ENCODE data around the gene BICDL2. TPM values are rescaled to one million over a fixed set of nuclear protein-coding genes. Genes with fewer than 3 reads are reported as not detected.
"Not testable (repeated sequence)": the region's sequence is repeated elsewhere in the genome, so short reads cannot be mapped to it uniquely, and the experiment has no call there.

Gene BICDL2
- total and polyA plus RNA-seq, 5 experiments from 2014 or later: not detected

DNA sequence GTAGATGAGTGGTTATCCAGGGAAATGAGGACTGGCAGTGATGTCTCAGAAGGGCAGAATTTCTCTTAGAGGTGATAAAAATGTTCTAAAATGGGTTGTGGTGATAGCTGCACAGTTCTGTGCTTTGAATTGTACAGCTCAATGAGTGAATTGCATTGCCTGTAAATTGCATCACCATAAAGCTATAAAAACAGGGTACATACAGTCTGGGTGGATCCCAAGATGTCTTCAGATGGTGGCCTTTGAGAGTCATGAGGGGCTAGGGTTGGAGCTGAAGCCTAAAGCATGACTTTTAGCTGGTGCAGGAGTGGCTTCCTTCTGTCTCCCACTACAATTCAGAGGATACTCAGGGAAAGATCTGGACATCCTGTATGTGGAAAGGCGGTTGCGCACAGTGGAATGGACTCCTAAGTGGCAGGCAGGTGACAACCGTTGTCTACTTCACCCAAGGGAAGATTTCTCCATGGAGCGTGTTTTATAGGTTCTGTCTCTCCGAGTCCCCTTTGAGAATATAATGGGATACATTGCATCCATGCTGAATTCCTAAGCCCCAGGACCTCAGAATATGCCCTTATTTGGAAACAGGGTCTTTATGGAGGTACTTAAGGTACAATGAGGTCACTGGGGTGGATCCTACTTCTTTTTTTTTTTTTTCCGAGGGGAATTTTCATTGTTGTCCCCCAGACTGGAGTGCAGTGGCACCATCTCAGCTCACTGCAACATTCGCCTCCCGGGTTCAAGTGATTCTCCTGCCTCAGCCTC lies 27.1 kb upstream of the BICDL2 start:
- POLR2A ChIA-PET: interaction anchor here (0.6 to 17.1 kb wide), 12 partner anchors 8 to 97 kb away, joined by 3 to 278 read pairs (median 9); partner anchors contain the start of genes MMP25, ZNF213 and ZSCAN10
- peaks cover 26 to 65% (median 57%) of the 10 kb centered on the region in 4 donors for H3K4me1 Mint-ChIP-seq
- H3K9me3 Mint-ChIP-seq: no peaks in the 10 kb centered on the region
- ATAC-seq (no peak), DNase-seq (no peak)
- H3K4me3 Mint-ChIP-seq: peak overlapping the region; percentile 62 to 100 (median 99)
- no peaks in the 10 kb centered on the region for H3K27me3 Mint-ChIP-seq
- H3K27ac Mint-ChIP-seq: peak overlapping the region; percentile 94 to 100 (median 98)
- H3K36me3 Mint-ChIP-seq: peaks cover 7 to 21% (median 9%) of the 10 kb centered on the region in 3 donors

DNA sequence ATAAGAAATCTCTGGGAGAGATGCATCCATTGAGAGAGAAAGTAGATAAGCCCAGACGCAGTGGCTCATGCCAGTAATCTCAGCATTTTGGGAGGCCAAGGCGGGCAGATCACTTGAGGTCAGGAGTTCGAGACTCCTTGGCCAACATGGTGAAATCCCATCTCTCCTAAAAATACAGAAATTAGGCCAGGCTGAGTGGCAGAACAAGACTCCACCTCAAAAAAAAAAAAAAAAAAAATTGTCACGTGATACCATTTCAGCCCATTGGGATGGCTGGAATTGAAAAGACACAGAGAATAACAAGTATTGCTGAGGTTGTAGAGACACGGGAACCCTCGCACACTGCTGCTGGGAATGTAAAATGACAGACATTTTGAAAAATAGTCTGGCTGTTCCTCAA lies 25.8 kb upstream of the BICDL2 start:
- POLR2A ChIA-PET: interaction anchor here (0.7 to 17.1 kb wide), 5 partner anchors 9 to 1291 kb away, joined by 3 to 278 read pairs (median 155); partner anchors contain the start of genes ZNF213 and ZSCAN10
- Mint-ChIP-seq H3K4me1 (peaks cover 21 to 60% (median 48%) of the 10 kb centered on the region in 4 donors), H3K27ac (peak overlapping the region in 7 of 10 donors; percentile 7 to 100 (median 91)), H3K4me3 (no peak overlapping the region), H3K9me3 (no peaks in the 10 kb centered on the region), H3K36me3 (peaks cover 7 to 10% (median 9%) of the 10 kb centered on the region in 3 donors), H3K27me3 (no peaks in the 10 kb centered on the region)
- ATAC-seq: no peak
- no peak for DNase-seq

DNA sequence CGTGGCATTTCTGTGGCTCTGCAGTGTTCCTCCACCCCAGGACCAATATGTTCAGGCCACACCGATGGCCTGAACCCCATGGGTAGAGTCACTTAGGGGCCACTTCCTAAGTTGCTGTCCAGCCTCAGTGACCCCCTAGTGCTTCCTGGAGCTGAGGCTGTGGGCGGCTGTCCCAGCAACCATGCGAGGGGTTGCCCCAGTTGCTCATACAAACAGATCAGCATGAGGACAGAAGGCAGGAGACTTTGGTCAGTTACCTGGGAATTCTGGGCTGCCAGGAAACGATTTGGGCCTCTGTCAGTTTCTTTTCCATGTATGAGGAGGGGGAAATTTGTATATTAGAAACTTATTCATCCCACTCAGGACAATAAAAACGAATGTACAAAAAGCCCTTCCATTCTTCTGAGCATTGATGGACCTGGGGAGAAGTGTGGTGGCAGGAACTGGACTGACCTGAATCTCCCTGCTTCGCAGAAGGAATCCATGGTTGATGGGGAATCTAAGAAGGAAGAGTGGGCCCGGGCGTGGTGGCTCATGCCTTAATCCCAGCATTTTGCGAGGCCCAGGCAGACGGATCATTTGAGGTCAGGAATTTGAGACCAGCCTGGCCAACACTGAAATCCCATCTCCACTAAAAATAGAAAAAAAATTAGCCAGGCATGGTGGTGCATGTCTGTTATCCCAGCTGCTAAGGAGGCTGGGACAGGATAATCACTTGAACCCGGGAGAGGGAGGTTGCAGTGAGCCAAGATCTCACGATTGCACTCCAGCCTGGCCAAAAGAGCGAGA lies 23.8 kb upstream of the BICDL2 start:
- DNase-seq: no peak
- H3K9me3 Mint-ChIP-seq: no peaks in the 10 kb centered on the region
- peak overlapping the region in 9 of 10 donors; percentile 52 to 95 (median 92) for H3K27ac Mint-ChIP-seq
- H3K4me3 Mint-ChIP-seq: peak overlapping the region; percentile 82 to 92 (median 84)
- no peak for ATAC-seq
- no peaks in the 10 kb centered on the region for H3K27me3 Mint-ChIP-seq
- POLR2A ChIA-PET: interaction anchor here (0.7 to 15.7 kb wide), 15 partner anchors 8 to 106 kb away, joined by 3 to 278 read pairs (median 8); partner anchors contain the start of genes MMP25, ZNF213 and ZSCAN10
- H3K36me3 Mint-ChIP-seq: peaks cover under 1 to 5% (median under 1%) of the 10 kb centered on the region in 3 donors
- peaks cover 18 to 64% (median 52%) of the 10 kb centered on the region in 4 donors for H3K4me1 Mint-ChIP-seq

DNA sequence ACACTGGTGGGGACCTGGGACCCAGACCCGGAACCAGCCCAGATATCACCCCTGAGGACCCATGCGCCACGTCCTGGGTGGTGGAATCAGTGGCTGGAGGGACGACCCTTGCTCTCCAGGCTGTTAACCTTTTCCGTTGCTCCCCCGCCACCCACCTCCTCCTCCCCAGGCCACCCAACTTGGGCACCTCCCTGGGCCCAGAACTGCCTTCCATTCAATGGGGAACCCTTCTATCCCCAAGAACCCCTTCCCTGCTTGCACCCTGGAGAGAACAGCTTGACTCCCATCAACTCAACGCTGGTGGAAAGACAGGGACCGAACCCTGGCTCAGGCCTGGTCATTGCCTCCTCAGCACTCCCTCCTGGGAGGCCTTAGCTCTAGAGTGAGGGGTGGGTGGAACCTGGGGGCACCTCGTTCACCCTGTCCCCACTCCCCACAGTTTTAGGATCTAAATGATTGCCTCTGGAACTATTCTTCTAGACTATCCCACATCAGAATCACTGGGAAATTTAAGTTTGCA lies 23.0 kb upstream of the BICDL2 start:
- DNase-seq (no peak), ATAC-seq (no peak)
- Mint-ChIP-seq H3K4me3 (peak overlapping the region; percentile 82 to 92 (median 84)), H3K27ac (peak overlapping the region; percentile 84 to 95 (median 92)), H3K9me3 (no peaks in the 10 kb centered on the region), H3K27me3 (no peaks in the 10 kb centered on the region), H3K4me1 (peaks cover 20 to 64% (median 53%) of the 10 kb centered on the region in 4 donors), H3K36me3 (peaks cover 0 to 6% (median 0%) of the 10 kb centered on the region in 3 donors)
- POLR2A ChIA-PET: interaction anchor here (0.6 to 15.7 kb wide), 20 partner anchors 9 to 400 kb away, joined by 3 to 278 read pairs (median 6); partner anchors contain the start of genes MMP25, ZNF213 and ZSCAN10

DNA sequence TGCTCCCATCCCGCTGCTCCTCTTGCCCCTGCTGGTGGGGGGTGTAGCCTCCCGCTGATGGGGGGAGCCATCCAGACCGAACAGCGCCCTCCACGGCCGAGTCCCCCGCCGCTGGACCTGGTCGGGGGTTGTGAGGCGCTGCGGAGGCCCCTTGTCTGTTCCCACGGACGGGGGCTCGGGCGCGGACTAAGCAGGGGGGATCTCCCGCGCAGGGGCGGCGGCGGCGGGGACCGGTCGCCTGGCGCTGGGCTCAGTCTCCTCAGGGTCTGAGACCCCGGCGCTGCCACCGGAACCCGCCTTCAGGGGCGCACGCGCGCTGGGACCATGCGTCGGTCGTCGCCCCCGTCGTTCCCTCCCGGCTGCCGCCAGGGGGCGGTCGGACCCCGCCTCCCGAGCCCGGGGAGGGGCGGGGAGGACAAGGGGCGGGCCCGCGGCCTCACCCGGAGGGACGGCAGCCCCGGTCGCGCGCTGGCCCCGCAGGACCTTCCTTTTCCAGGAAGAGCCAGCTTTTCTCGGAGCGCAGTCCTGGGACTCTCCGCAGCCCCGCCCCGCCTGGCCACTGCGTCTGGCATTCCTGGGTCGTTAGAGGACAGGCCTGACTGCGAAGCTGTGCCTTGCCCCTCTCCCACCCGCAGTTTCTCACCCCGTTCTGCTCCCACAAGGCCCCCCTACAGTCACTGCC lies 22.4 kb upstream of the BICDL2 start:
- ATAC-seq: peak; percentile 90
- POLR2A ChIA-PET: interaction anchor here (0.6 to 15.7 kb wide), 28 partner anchors 10 to 1214 kb away, joined by 3 to 278 read pairs (median 6); partner anchors contain the start of genes MMP25, TFAP4, ZNF213 and ZNF263

DNA sequence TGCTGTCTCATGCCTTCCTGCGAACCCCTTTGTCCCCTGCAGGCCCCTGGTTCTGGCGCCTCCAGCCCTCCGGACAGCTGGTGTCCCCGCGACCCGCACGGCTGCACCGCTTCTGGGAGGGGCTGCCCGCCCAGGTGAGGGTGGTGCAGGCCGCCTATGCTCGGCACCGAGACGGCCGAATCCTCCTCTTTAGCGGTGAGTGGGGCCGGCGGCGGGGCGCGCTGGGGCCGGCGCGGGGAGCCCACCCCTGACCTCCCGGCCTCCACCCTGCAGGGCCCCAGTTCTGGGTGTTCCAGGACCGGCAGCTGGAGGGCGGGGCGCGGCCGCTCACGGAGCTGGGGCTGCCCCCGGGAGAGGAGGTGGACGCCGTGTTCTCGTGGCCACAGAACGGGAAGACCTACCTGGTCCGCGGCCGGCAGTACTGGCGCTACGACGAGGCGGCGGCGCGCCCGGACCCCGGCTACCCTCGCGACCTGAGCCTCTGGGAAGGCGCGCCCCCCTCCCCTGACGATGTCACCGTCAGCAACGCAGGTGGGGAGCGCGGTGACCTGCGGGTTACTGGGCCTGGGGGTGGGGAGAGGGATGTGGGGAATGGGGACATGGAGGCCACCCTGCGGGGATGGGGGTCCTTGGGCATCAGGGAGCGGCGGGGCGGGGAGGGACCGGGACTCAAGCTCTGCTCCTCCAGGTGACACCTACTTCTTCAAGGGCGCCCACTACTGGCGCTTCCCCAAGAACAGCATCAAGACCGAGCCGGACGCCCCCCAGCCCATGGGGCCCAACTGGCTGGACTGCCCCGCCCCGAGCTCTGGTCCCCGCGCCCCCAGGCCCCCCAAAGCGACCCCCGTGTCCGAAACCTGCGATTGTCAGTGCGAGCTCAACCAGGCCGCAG lies 21.6 kb upstream of the BICDL2 start:
- Mint-ChIP-seq H3K27ac (peak overlapping the region in 9 of 10 donors; percentile 71 to 94 (median 87)), H3K36me3 (peaks cover 0 to 16% (median 0%) of the 10 kb centered on the region in 3 donors), H3K9me3 (no peaks in the 10 kb centered on the region), H3K4me3 (peak overlapping the region; percentile 82 to 95 (median 87)), H3K4me1 (peaks cover 26 to 64% (median 55%) of the 10 kb centered on the region in 4 donors), H3K27me3 (no peaks in the 10 kb centered on the region)
- POLR2A ChIA-PET: interaction anchor here (0.5 to 15.7 kb wide), 26 partner anchors 10 to 1215 kb away, joined by 3 to 278 read pairs (median 6); partner anchors contain the start of genes HCFC1R1, MMP25, TFAP4 and ZNF213
- DNase-seq (peak in 5 of 10 donors; percentile 39 to 75 (median 46)), ATAC-seq (peak; percentile 43 to 61)

More for the DNA sequence above, 22.4 kb upstream of the BICDL2 start:
- no peaks in the 10 kb centered on the region for H3K27me3 Mint-ChIP-seq
- peak; percentile 75 to 93 (median 90) for DNase-seq
- no peaks in the 10 kb centered on the region for H3K9me3 Mint-ChIP-seq
- H3K4me1 Mint-ChIP-seq: peaks cover 23 to 64% (median 55%) of the 10 kb centered on the region in 4 donors
- H3K27ac Mint-ChIP-seq: peak overlapping the region; percentile 84 to 95 (median 92)
- H3K36me3 Mint-ChIP-seq: peaks cover 0 to 10% (median 0%) of the 10 kb centered on the region in 3 donors
- H3K4me3 Mint-ChIP-seq: peak overlapping the region; percentile 83 to 95 (median 88)

DNA sequence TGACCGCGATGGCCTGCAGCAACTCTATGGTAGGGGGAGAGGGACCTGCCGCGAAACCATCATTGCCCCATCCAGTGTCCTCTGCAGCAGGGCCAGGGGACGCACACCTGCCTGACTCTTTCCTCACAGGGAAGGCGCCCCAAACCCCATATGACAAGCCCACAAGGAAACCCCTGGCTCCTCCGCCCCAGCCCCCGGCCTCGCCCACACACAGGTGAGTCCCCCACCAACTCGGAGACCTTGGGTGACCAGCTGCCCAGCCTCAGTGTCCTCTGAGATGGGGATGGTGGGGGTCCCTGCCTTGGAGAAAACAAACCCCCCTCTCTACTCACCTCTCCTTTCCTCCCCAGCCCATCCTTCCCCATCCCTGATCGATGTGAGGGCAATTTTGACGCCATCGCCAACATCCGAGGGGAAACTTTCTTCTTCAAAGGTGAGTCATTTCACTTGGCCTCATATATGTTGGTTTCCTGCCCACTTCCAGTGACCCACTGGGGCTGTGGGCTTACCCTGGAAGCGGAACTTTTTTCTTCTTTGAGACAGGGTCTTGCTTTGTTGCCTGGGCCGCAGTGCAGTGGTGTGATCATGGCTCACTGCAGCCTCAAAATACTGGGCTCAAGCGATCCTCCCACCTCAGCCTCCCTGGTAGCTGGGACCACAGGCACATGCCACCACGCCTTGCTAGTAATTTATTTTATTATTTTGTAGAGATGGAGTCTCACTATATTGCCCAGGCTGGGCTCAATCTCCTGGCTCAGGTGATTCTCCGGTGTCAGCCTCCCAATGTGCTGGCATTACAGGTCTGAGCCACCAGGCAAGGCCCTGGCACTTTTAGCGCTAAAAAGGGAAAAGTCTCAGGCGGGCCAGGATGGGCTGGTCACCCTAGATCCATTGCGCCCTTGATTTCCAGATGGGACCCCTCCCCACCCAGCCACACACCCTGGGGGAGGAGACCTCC lies 20.7 kb upstream of the BICDL2 start:
- H3K4me1 Mint-ChIP-seq: peaks cover 23 to 58% (median 48%) of the 10 kb centered on the region in 4 donors
- H3K27ac Mint-ChIP-seq: peak overlapping the region in 9 of 10 donors; percentile 9 to 85 (median 58)
- H3K27me3 Mint-ChIP-seq: no peaks in the 10 kb centered on the region
- ATAC-seq (no peak), DNase-seq (no peak)
- POLR2A ChIA-PET: interaction anchor here (1.2 to 15.7 kb wide), 12 partner anchors 10 to 159 kb away, joined by 3 to 278 read pairs (median 6); partner anchors contain the start of genes MMP25, ZNF213 and ZSCAN10
- peak overlapping the region; percentile 33 to 88 (median 66) for H3K4me3 Mint-ChIP-seq
- peaks cover 0 to 16% (median 0%) of the 10 kb centered on the region in 3 donors for H3K36me3 Mint-ChIP-seq
- no peaks in the 10 kb centered on the region for H3K9me3 Mint-ChIP-seq

DNA sequence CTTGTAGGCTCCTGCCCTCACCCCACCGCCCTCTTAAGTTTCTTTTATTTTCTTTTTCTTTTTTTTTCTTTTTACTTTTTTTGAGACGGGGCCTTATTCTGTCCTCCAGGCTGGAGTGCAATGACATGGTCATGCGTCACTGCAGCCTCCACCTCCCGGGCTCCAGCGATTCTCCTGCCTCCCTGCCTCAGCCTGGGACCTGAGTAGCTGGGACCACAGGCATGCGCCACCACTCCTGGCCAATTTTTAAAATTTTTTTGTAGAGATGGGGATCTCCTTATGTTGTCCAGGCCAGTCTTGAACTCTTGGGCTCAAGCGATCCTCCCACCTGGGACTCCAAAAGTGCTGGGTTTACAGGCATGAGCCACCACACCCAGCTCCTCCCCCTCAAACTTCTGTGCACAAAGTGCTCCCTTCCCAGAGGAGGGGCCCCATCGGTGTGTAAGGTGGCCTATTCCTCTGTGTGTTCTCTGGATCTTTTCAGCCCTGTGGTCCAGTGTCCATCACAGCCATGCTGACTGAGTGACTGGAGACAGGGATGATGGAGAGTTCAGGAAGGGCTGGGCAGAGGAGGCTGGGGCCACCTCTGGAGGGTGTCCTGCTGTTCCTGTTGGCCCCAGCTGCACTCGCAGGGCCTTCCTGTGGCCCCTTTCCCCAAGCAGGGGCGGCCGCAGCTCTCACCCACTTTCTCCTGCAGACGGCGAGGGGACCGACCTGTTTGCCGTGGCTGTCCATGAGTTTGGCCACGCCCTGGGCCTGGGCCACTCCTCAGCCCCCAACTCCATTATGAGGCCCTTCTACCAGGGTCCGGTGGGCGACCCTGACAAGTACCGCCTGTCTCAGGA lies 19.8 kb upstream of the BICDL2 start:
- H3K27ac Mint-ChIP-seq: peak overlapping the region in 3 of 10 donors; percentile 29 to 60 (median 56)
- DNase-seq: no peak
- H3K4me1 Mint-ChIP-seq: peaks cover 26 to 55% (median 48%) of the 10 kb centered on the region in 4 donors
- H3K27me3 Mint-ChIP-seq: no peaks in the 10 kb centered on the region
- H3K36me3 Mint-ChIP-seq: peaks cover 0 to 16% (median 0%) of the 10 kb centered on the region in 3 donors
- H3K4me3 Mint-ChIP-seq: peak overlapping the region in 9 of 10 donors; percentile 33 to 88 (median 64)
- H3K9me3 Mint-ChIP-seq: no peaks in the 10 kb centered on the region
- POLR2A ChIA-PET: interaction anchor here (1.1 to 15.7 kb wide), 6 partner anchors 9 to 106 kb away, joined by 3 to 278 read pairs (median 14); partner anchors contain the start of genes IL32, MMP25 and ZNF213
- no peak for ATAC-seq

DNA sequence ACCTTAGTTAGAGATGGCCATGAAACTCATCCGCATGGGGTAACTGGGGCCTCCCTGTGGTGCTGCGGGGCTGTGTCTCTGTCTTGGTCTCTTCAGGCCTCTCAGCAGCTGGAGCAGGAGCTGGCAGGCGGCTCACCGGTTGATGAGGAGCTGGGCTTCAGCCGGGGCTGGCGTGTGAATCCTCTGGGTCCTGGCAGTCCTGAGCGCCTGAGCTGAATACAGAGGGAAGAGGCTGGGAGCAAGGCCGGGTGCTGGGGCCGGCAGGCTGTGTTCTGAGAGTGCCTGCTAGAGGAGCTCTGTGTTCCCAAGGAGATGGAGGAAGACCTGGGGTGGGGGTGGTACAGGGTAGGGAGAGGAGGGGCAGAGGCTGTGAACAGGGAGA lies 19.0 kb upstream of the BICDL2 start:
- not testable (repeated sequence) for H3K27me3 Mint-ChIP-seq
- H3K36me3 Mint-ChIP-seq: peaks cover 0 to 16% (median 0%) of the 10 kb centered on the region in 3 donors

More for the DNA sequence above, 19.0 kb upstream of the BICDL2 start:
- H3K27ac Mint-ChIP-seq: peak overlapping the region in 5 of 10 donors; percentile 29 to 92 (median 79)
- DNase-seq, H3K9me3 Mint-ChIP-seq, ATAC-seq: not testable (repeated sequence)
- POLR2A ChIA-PET: interaction anchor here (1.1 to 15.7 kb wide), 4 partner anchors 9 to 107 kb away, joined by 3 to 278 read pairs (median 34); partner anchors contain the start of genes IL32 and ZNF213
- H3K4me3 Mint-ChIP-seq: peak overlapping the region in 6 of 10 donors; percentile 26 to 74 (median 60)
- peaks cover 27 to 58% (median 50%) of the 10 kb centered on the region in 4 donors for H3K4me1 Mint-ChIP-seq
